Measurements from ENCODE around the gene AGO3.
"Not testable (repeated sequence)": the region's sequence is repeated elsewhere in the genome, so short reads cannot be mapped to it uniquely, and the experiment has no call there.

AGO3 gene

GRCh38 chr1:36008546-36009197, 77.8 kb downstream of the AGO3 start:
- no peak for DNase-seq (ENCODE audit: low spot score)

GRCh38 chr1:36014722-36015220, 83.9 kb downstream of the AGO3 start:
- DNase-seq (ENCODE audit: low spot score): no peak

- no peak for DNase-seq (ENCODE audit: low spot score)
These were observed 85.8 kb downstream of the AGO3 start for GRCh38 chr1:36016686-36017085.

- DNase-seq (ENCODE audit: low spot score): no peak
These were observed 92.3 kb downstream of the AGO3 start for GRCh38 chr1:36023098-36023769.

GRCh38 chr1:36024024-36024423, 93.1 kb downstream of the AGO3 start:
- DNase-seq (ENCODE audit: low spot score): not testable (repeated sequence)

- no peak for DNase-seq (ENCODE audit: low spot score)
These were observed 93.9 kb downstream of the AGO3 start for GRCh38 chr1:36024847-36025246.

- DNase-seq (ENCODE audit: low spot score): no peak
These were observed 96.9 kb downstream of the AGO3 start for GRCh38 chr1:36027766-36028165.

- DNase-seq (ENCODE audit: low spot score): no peak
These were observed 100.5 kb downstream of the AGO3 start for GRCh38 chr1:36031441-36031840.

GRCh38 chr1:36034692-36035091, 103.8 kb downstream of the AGO3 start:
- no peak for DNase-seq (ENCODE audit: low spot score)

GRCh38 chr1:36035154-36035553, 104.2 kb downstream of the AGO3 start:
- no peak for DNase-seq (ENCODE audit: low spot score)

- no peak for DNase-seq (ENCODE audit: low spot score)
These were observed 109.3 kb downstream of the AGO3 start for GRCh38 chr1:36040238-36040637.

GRCh38 chr1:36051821-36052220, 120.9 kb downstream of the AGO3 start:
- DNase-seq (ENCODE audit: low spot score): no peak

- DNase-seq (ENCODE audit: low spot score): no peak
These were observed 123.1 kb downstream of the AGO3 start for GRCh38 chr1:36053978-36054377.

- no peak for DNase-seq (ENCODE audit: low spot score)
These were observed 124.8 kb downstream of the AGO3 start for GRCh38 chr1:36055706-36056105.

- DNase-seq (ENCODE audit: low spot score): no peak
These were observed 131.4 kb downstream of the AGO3 start for GRCh38 chr1:36062315-36062714.

GRCh38 chr1:36067871-36068270, 137.0 kb downstream of the AGO3 start:
- no peak for DNase-seq (ENCODE audit: low spot score)

GRCh38 chr1:36068866-36069265, 138.0 kb downstream of the AGO3 start:
- DNase-seq (ENCODE audit: low spot score): no peak

- no peak for DNase-seq (ENCODE audit: low spot score)
These were observed 139.4 kb downstream of the AGO3 start for GRCh38 chr1:36070349-36070748.

GRCh38 chr1:36076979-36077573, 146.2 kb downstream of the AGO3 start:
- no peak for DNase-seq (ENCODE audit: low spot score)

- no peak for DNase-seq (ENCODE audit: low spot score)
These were observed 149.3 kb downstream of the AGO3 start for GRCh38 chr1:36080236-36080635.

- no peak for DNase-seq (ENCODE audit: low spot score)
These were observed 149.9 kb downstream of the AGO3 start for GRCh38 chr1:36080801-36081200.

GRCh38 chr1:36081926-36082485, 151.1 kb downstream of the AGO3 start:
- DNase-seq (ENCODE audit: low spot score): no peak

GRCh38 chr1:36083219-36083618, 152.3 kb downstream of the AGO3 start:
- no peak for DNase-seq (ENCODE audit: low spot score)

Measured in ecto neural progenitor cell (in vitro differentiated cells).